Activated CD4-positive, alpha-beta T cell treated with anti-CD3 and anti-CD28 coated beads, Interleukin-2, amount 10 ng/mL, durations not matched to agents 24 days and 14 days (primary cell): ENCODE measurements around the gene FMNL2. TPM values are rescaled to one million over a fixed set of nuclear protein-coding genes. Genes with fewer than 3 reads are reported as not detected.

ENCODE experiments used
- DNase-seq: peaks from one replicate; pipeline ENCODE4 v3.0.0; 2022
- H3K27ac Mint-ChIP-seq: one replicate; pipeline ENCODE4 v1.8.0; 2022; ENCODE audit warnings: mild to moderate bottlenecking, mixed read lengths
- H3K27me3 Mint-ChIP-seq: one replicate; pipeline ENCODE4 v1.8.0; 2022; ENCODE audit warnings: mixed read lengths
- H3K36me3 Mint-ChIP-seq: one replicate; pipeline ENCODE4 v1.8.0; 2022; ENCODE audit warnings: low read depth, mild to moderate bottlenecking, mixed read lengths
- H3K4me1 Mint-ChIP-seq: one replicate; pipeline ENCODE4 v1.8.0; 2021; ENCODE audit warnings: mixed read lengths
- H3K4me3 Mint-ChIP-seq: one replicate; pipeline ENCODE4 v1.8.0; 2022; ENCODE audit warnings: mild to moderate bottlenecking, moderate library complexity, mixed read lengths
- H3K9me3 Mint-ChIP-seq: one replicate; pipeline ENCODE4 v1.8.0; 2021; ENCODE audit warnings: mixed read lengths
- intact Hi-C: fragments of 100-400 bp; cut with micrococcal nuclease; formaldehyde crosslinking; loops from one replicate; pipeline ENCODE4 v1.15.1; 2023
- total RNA-seq: library from RNA; stranded (reverse); gene quantifications from 2 replicates; pipeline ENCODE4 v1.2.3, GENCODE V29; 2022

The FMNL2 gene
- total RNA-seq, 1 donor from 2014 or later = 14.9 TPM

GRCh38 chr2:152594022-152594766 lies 259.2 kb downstream of the FMNL2 start:
- Mint-ChIP-seq H3K4me3 (no peak overlapping the region), H3K36me3 (no peaks in the 10 kb centered on the region), H3K4me1 (peaks cover 9% of the 10 kb centered on the region), H3K27me3 (no peaks in the 10 kb centered on the region), H3K9me3 (no peaks in the 10 kb centered on the region), H3K27ac (peak overlapping the region; percentile 5)
- peak; percentile 67 for DNase-seq
- intact Hi-C loops = no loop called here

GRCh38 chr2:152594792-152595191 lies 259.8 kb downstream of the FMNL2 start:
- no peaks in the 10 kb centered on the region for H3K36me3 Mint-ChIP-seq
- DNase-seq = no peak

DNA sequence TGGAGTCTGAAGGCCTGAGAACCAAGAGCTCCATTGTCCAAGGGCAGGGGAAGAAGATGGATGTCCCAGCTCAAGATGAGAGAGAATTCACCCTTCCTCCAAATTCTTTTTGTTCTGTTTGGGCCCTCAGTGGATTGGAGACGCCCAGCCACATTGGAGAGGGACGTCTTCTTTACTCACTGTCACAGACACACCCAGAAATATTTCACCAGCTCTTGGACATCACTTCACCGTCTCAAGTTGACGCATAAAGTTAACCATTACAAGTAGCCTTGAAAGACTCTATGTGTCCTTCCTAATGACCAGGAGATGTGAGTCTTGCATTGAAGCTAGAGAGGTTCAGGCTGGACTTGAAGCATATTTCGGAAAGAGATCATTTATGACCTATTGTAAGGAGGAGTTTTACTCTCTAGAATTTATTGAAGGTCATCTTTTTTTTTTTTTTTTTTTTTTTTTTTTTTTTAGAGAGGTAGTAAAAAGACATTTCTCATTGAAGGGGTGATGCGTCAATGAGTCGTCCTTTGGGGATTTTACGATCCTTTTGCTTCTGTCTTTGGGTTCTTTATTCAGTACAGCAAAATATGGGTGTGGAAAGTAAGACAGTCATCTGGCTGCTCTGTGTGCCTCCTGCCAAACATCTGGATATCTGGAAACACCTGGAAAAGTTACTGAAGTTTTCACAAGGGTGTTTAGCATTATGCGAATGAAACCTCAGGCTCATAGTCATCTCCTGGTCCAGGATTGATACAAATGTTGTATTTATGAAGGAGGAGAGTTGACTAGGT lies 264.2 kb downstream of the FMNL2 start:
- no peaks in the 10 kb centered on the region for H3K9me3 Mint-ChIP-seq
- intact Hi-C loops = no loop called here
- no peaks in the 10 kb centered on the region for H3K36me3 Mint-ChIP-seq
- H3K4me3 Mint-ChIP-seq = no peak overlapping the region
- no peak overlapping the region for H3K27ac Mint-ChIP-seq
- no peaks in the 10 kb centered on the region for H3K27me3 Mint-ChIP-seq
- DNase-seq = no peak
- H3K4me1 Mint-ChIP-seq = peaks cover 9% of the 10 kb centered on the region

More at GRCh38 chr2:152594792-152595191, 259.8 kb downstream of the FMNL2 start:
- Mint-ChIP-seq H3K4me3 (no peak overlapping the region), H3K9me3 (no peaks in the 10 kb centered on the region), H3K27ac (no peak overlapping the region), H3K27me3 (no peaks in the 10 kb centered on the region), H3K4me1 (peaks cover 9% of the 10 kb centered on the region)
- intact Hi-C loops = no loop called here

DNA sequence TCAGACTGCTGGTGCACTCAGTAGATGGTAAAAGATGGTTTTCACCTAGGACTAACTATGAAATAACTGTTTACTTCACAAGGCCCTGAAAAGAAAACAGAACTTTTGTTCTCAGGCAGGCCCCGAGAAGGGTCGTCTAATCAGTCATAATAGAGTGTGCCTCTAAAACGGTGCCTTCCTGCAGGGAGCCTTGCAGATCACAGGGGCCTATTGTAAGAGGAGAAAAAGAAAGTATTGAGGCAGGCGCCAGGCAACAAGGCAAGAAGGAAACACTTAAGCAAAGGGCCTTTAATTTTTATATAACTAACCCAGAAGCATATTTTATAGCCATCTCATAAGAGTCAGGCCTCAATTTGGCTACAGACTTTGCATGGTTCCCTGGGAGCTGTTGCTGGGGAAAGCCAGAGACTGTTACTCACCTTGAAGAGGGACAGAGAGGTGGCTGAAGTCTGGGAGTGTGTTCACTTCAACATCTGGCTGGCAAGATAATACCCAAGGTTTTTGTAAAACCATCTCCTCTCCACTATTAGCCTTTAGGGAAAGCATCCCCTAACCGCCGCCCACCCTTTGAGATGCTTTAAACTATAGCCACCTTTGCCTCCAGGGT lies 265.2 kb downstream of the FMNL2 start:
- Mint-ChIP-seq H3K27me3 (no peaks in the 10 kb centered on the region), H3K9me3 (no peaks in the 10 kb centered on the region), H3K36me3 (no peaks in the 10 kb centered on the region), H3K4me1 (peaks cover 5% of the 10 kb centered on the region), H3K27ac (no peak overlapping the region), H3K4me3 (no peak overlapping the region)
- intact Hi-C loops = no loop called here
- DNase-seq = no peak

- H3K4me3 Mint-ChIP-seq = no peak overlapping the region
- no peak for DNase-seq
- intact Hi-C loops = no loop called here
- H3K4me1 Mint-ChIP-seq = peaks cover 5% of the 10 kb centered on the region
- no peaks in the 10 kb centered on the region for H3K27me3 Mint-ChIP-seq
- no peak overlapping the region for H3K27ac Mint-ChIP-seq
- H3K9me3 Mint-ChIP-seq = no peaks in the 10 kb centered on the region
- no peaks in the 10 kb centered on the region for H3K36me3 Mint-ChIP-seq
Measured at GRCh38 chr2:152600697-152601096, 265.7 kb downstream of the FMNL2 start.

- Mint-ChIP-seq H3K27ac (no peak overlapping the region), H3K36me3 (no peaks in the 10 kb centered on the region), H3K9me3 (no peaks in the 10 kb centered on the region), H3K27me3 (no peaks in the 10 kb centered on the region), H3K4me3 (no peak overlapping the region), H3K4me1 (peaks cover 5% of the 10 kb centered on the region)
- DNase-seq = no peak
- intact Hi-C loops = no loop called here
Measured at GRCh38 chr2:152602750-152603149, 267.8 kb downstream of the FMNL2 start.

DNA sequence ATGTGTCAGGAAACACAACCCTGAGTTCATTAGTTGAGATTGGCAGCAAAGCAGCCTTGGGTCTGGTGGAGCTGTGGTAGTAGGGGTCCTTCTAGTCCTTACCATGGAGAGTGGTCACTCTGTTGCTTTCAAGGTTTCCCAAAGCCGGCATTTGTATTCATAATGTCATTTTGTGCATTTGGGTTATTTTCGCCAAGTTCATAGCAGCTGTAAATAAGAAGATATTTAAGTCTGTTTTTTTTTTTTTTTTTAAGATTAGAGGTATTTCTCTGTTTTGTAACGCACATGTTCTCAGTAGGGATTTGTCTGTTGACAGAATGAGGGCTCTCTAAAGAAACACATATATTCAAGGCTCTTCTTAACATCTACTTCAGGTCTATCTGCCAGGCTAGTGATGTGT lies 268.2 kb downstream of the FMNL2 start:
- H3K27me3 Mint-ChIP-seq = no peaks in the 10 kb centered on the region
- intact Hi-C loops = no loop called here
- H3K4me1 Mint-ChIP-seq = peaks cover 5% of the 10 kb centered on the region
- no peak for DNase-seq
- H3K36me3 Mint-ChIP-seq = no peaks in the 10 kb centered on the region
- H3K27ac Mint-ChIP-seq = no peak overlapping the region
- no peaks in the 10 kb centered on the region for H3K9me3 Mint-ChIP-seq
- H3K4me3 Mint-ChIP-seq = no peak overlapping the region

- H3K27ac Mint-ChIP-seq = no peak overlapping the region
Measured at GRCh38 chr2:152606081-152606480, 271.1 kb downstream of the FMNL2 start.

GRCh38 chr2:152606941-152607340 lies 272.0 kb downstream of the FMNL2 start:
- Mint-ChIP-seq H3K27ac (no peak overlapping the region), H3K9me3 (no peaks in the 10 kb centered on the region), H3K4me3 (no peak overlapping the region), H3K4me1 (peaks cover 10% of the 10 kb centered on the region), H3K36me3 (no peaks in the 10 kb centered on the region), H3K27me3 (no peaks in the 10 kb centered on the region)
- intact Hi-C loops = no loop called here
- DNase-seq = no peak

More at GRCh38 chr2:152606081-152606480, 271.1 kb downstream of the FMNL2 start:
- no peaks in the 10 kb centered on the region for H3K36me3 Mint-ChIP-seq
- peaks cover 5% of the 10 kb centered on the region for H3K4me1 Mint-ChIP-seq
- intact Hi-C loops = no loop called here
- no peaks in the 10 kb centered on the region for H3K27me3 Mint-ChIP-seq
- no peak for DNase-seq
- H3K9me3 Mint-ChIP-seq = no peaks in the 10 kb centered on the region
- no peak overlapping the region for H3K4me3 Mint-ChIP-seq

GRCh38 chr2:152607793-152608300 lies 272.9 kb downstream of the FMNL2 start:
- no peaks in the 10 kb centered on the region for H3K27me3 Mint-ChIP-seq
- peaks cover 13% of the 10 kb centered on the region for H3K4me1 Mint-ChIP-seq
- intact Hi-C loops = no loop called here
- H3K27ac Mint-ChIP-seq = no peak overlapping the region
- H3K9me3 Mint-ChIP-seq = no peaks in the 10 kb centered on the region
- no peaks in the 10 kb centered on the region for H3K36me3 Mint-ChIP-seq
- DNase-seq = no peak
- H3K4me3 Mint-ChIP-seq = no peak overlapping the region

GRCh38 chr2:152609154-152609553 lies 274.2 kb downstream of the FMNL2 start:
- Mint-ChIP-seq H3K27ac (no peak overlapping the region), H3K9me3 (no peaks in the 10 kb centered on the region), H3K36me3 (no peaks in the 10 kb centered on the region), H3K4me3 (no peak overlapping the region), H3K27me3 (no peaks in the 10 kb centered on the region), H3K4me1 (peaks cover 16% of the 10 kb centered on the region)
- intact Hi-C loops = no loop called here
- no peak for DNase-seq

DNA sequence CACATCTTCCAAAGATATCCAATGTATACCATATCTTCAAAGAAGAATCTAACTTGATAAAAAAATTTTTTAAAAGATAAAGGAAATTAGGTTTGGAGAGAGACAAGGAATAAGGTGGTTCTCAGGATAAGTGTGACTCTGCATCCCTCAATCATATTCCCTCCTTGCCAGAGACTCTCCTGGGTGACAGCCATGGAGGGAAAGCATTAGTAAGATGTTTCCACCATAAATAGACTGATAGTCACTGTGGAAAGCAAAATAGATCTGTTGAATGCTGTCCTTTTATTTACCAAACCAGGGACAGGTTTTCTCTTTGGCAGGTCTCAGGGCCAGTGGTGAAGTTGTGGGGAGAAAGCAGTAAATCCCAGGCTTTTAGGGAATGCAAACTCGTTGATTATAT lies 274.7 kb downstream of the FMNL2 start:
- Mint-ChIP-seq H3K4me3 (no peak overlapping the region), H3K36me3 (no peaks in the 10 kb centered on the region), H3K9me3 (no peaks in the 10 kb centered on the region), H3K27me3 (no peaks in the 10 kb centered on the region), H3K27ac (no peak overlapping the region), H3K4me1 (peaks cover 16% of the 10 kb centered on the region)
- no peak for DNase-seq
- intact Hi-C loops = no loop called here

- peaks cover 3% of the 10 kb centered on the region for H3K36me3 Mint-ChIP-seq
- peaks cover 16% of the 10 kb centered on the region for H3K4me1 Mint-ChIP-seq
- peak overlapping the region; percentile 9 for H3K4me3 Mint-ChIP-seq
- H3K27me3 Mint-ChIP-seq = no peaks in the 10 kb centered on the region
- peak; percentile 58 for DNase-seq
- no peaks in the 10 kb centered on the region for H3K9me3 Mint-ChIP-seq
- H3K27ac Mint-ChIP-seq = no peak overlapping the region
- intact Hi-C loops = no loop called here
Measured at GRCh38 chr2:152611458-152612231, 276.7 kb downstream of the FMNL2 start.
